Liver (tissue), 9 donors: ENCODE results near the gene KIF1A. TPM values are rescaled to one million over a fixed set of nuclear protein-coding genes. Genes with fewer than 3 reads are reported as not detected.

Experiments
- DNase-seq: peaks from one replicate; pipeline ENCODE4 v3.0.0-alpha.2; 2017; ENCODE audit warnings: low spot score
- H3K27ac ChIP-seq, 2 donors: one replicate each; pipeline ENCODE4 v1.7.0; 2013; ENCODE audit warnings: inconsistent platforms in 2 of 2, low read length in 2 of 2, control low read depth in 1 of 2, low read depth in 1 of 2, mild to moderate bottlenecking in 1 of 2
- H3K27me3 ChIP-seq, 4 donors: one replicate each; pipeline versions ENCODE4 v1.6.1 to v1.7.0; 2013; ENCODE audit warnings: low read length in 3 of 4, inconsistent platforms in 1 of 4, mild to moderate bottlenecking in 1 of 4, moderate library complexity in 1 of 4; ENCODE audit not compliant: control insufficient read depth in 4 of 4, insufficient read depth in 4 of 4
- H3K36me3 ChIP-seq, 4 donors: one replicate each; pipeline versions ENCODE4 v1.6.1 to v1.7.0; 2013; ENCODE audit warnings: low read length in 3 of 4, mild to moderate bottlenecking in 3 of 4, low read depth in 1 of 4, moderate library complexity in 1 of 4; ENCODE audit not compliant: control insufficient read depth in 4 of 4, insufficient read depth in 3 of 4
- H3K4me1 ChIP-seq, 4 donors: one replicate each; pipeline versions ENCODE4 v1.6.1 to v1.7.0; 2013; ENCODE audit warnings: low read length in 3 of 4, mild to moderate bottlenecking in 3 of 4, moderate library complexity in 1 of 4; ENCODE audit not compliant: control insufficient read depth in 4 of 4, insufficient read depth in 4 of 4
- H3K4me3 ChIP-seq, 3 donors: one replicate each; pipeline versions ENCODE4 v1.6.1 to v1.7.0; 2013; ENCODE audit warnings: low read length in 3 of 3, control low read depth in 1 of 3, low read depth in 1 of 3, mild to moderate bottlenecking in 1 of 3
- H3K9ac ChIP-seq, 2 donors: one replicate each; pipeline ENCODE4 v1.7.0; 2013; ENCODE audit warnings: low read length in 2 of 2, mild to moderate bottlenecking in 2 of 2, moderate library complexity in 2 of 2, control low read depth in 1 of 2, low read depth in 1 of 2
- H3K9me3 ChIP-seq, 4 donors: one replicate each; pipeline versions ENCODE4 v1.6.1 to v1.7.0; 2013; ENCODE audit warnings: low read length in 3 of 4; ENCODE audit not compliant: control insufficient read depth in 4 of 4
- ATF3 ChIP-seq: IDR thresholded peaks from 2 replicates; pipeline ENCODE4 v1.6.1; 2016; ENCODE audit warnings: antibody characterized with exemption
- EGR1 ChIP-seq, 2 donors: IDR thresholded peaks; 2 replicates each; pipeline ENCODE4 v1.6.1; 2016 to 2018; ENCODE audit warnings: antibody characterized with exemption in 2 of 2, low read depth in 2 of 2
- FOXA1 ChIP-seq: IDR thresholded peaks from 2 replicates; pipeline ENCODE4 v1.6.1; 2016; ENCODE audit warnings: antibody characterized with exemption
- FOXA2 ChIP-seq: IDR thresholded peaks from 2 replicates; pipeline ENCODE4 v1.6.1; 2016; ENCODE audit warnings: antibody characterized with exemption
- GABPA ChIP-seq, 2 donors: IDR thresholded peaks in 1 of 2; conservative IDR thresholded peaks in 1 of 2; 2 replicates each; pipeline ENCODE4 v1.6.1; 2016; ENCODE audit warnings: antibody characterized with exemption in 2 of 2, mild to moderate bottlenecking in 1 of 2, moderate library complexity in 1 of 2
- JUND ChIP-seq, 2 donors: IDR thresholded peaks; 2 replicates each; pipeline ENCODE4 v1.6.1; 2016; ENCODE audit warnings: antibody characterized with exemption in 2 of 2
- MAX ChIP-seq: IDR thresholded peaks from 2 replicates; pipeline ENCODE4 v1.6.1; 2016; ENCODE audit warnings: antibody characterized with exemption
- REST ChIP-seq: IDR thresholded peaks from 2 replicates; pipeline ENCODE4 v1.6.1; 2016; ENCODE audit warnings: antibody characterized with exemption, mild to moderate bottlenecking
- SP1 ChIP-seq: IDR thresholded peaks from 2 replicates; pipeline ENCODE4 v1.6.1; 2018; ENCODE audit warnings: antibody characterized with exemption, mild to moderate bottlenecking
- TAF1 ChIP-seq: conservative IDR thresholded peaks from 2 replicates; pipeline ENCODE4 v1.6.1; 2016; ENCODE audit warnings: antibody characterized with exemption, mild to moderate bottlenecking
- YY1 ChIP-seq: IDR thresholded peaks from 2 replicates; pipeline ENCODE4 v1.6.1; 2016; ENCODE audit warnings: antibody characterized with exemption, mild to moderate bottlenecking
- WGBS: extraction: QIAGEN DNeasy Blood & Tissue Kit; methylation state at CpG from one replicate; pipeline ENCODE4 v1.1.7; 2013; 5-methylcytosine and 5-hydroxymethylcytosine counted together
- polyA plus RNA-seq, 2 donors: library from polyadenylated mRNA; stranded (reverse) in 1 of 2; unstranded in 1 of 2; fragments of 200-250 nt in 1 of 2; fragments of >200 nt in 1 of 2; fragmentation: Nextera tagmentation in 1 of 2; extraction: Ambion mirVana in 1 of 2; gene quantifications; one replicate each; pipeline versions ENCODE4 v1.2.1 to v1.2.3, GENCODE V29; 2013 to 2015
- total RNA-seq, 2 donors: library from RNA; depleted of rRNA; stranded (reverse); fragments of >200 nt; gene quantifications; one replicate each; pipeline ENCODE4 v1.2.3, GENCODE V29; 2014
- donor health status: healthy.
- donor health status: healthy.
- donor health status: healthy.
- donor health status: healthy.
- donor health status: healthy.

The KIF1A gene
- total and polyA plus RNA-seq, 4 donors = 0.03 to 0.21 (median 0.11) TPM

- no peak overlapping the region for H3K27ac ChIP-seq
- no peak for DNase-seq
- no peak overlapping the region for H3K9ac ChIP-seq
- H3K27me3 ChIP-seq = no peaks in the 10 kb centered on the region
- no peak for TF ChIP-seq FOXA2
- no peak for TF ChIP-seq YY1
- TF ChIP-seq REST = no peak
- no peak for TF ChIP-seq GABPA (IDR thresholded peaks at IDR 0.05 in 1 of 2, conservative IDR thresholded peaks at IDR 0.05 in 1 of 2)
- TF ChIP-seq FOXA1 = no peak
- TF ChIP-seq EGR1 (IDR thresholded peaks at IDR 0.05; ENCODE audit: low read depth in 2 of 2) = no peak
- TF ChIP-seq MAX = no peak
- no peaks in the 10 kb centered on the region for H3K4me1 ChIP-seq
- no peaks in the 10 kb centered on the region for H3K36me3 ChIP-seq
- no peak overlapping the region for H3K4me3 ChIP-seq
- WGBS = 95% methylated on average over 10 of the region's 10 CpGs
- H3K9me3 ChIP-seq = no peaks in the 10 kb centered on the region
Observed at GRCh38 chr2:240728361-240728760, 91.7 kb downstream of the KIF1A start.

GRCh38 chr2:240727913-240728312 is 92.1 kb downstream of the KIF1A start:
- Histone ChIP-seq H3K27me3 (no peaks in the 10 kb centered on the region), H3K4me3 (no peak overlapping the region), H3K27ac (no peak overlapping the region), H3K9me3 (no peaks in the 10 kb centered on the region), H3K36me3 (no peaks in the 10 kb centered on the region), H3K4me1 (no peaks in the 10 kb centered on the region), H3K9ac (no peak overlapping the region)
- DNase-seq = no peak
- no peak for TF ChIP-seq FOXA2
- no peak for TF ChIP-seq ATF3
- TF ChIP-seq REST = no peak
- no peak for TF ChIP-seq TAF1
- TF ChIP-seq GABPA (IDR thresholded peaks at IDR 0.05 in 1 of 2, conservative IDR thresholded peaks at IDR 0.05 in 1 of 2) = no peak
- no peak for TF ChIP-seq SP1
- TF ChIP-seq JUND (IDR thresholded peaks at IDR 0.05) = no peak
- no peak for TF ChIP-seq YY1
- WGBS = 87% methylated on average over 15 of the region's 15 CpGs
